ENCODE measurements around the gene ITGA1.

The ITGA1 gene

GRCh38 chr5:52773342-52773741 is 14.4 kb upstream of the ITGA1 start:
- no peak for DNase-seq

GRCh38 chr5:52774005-52774410 is 13.7 kb upstream of the ITGA1 start:
- no peak for DNase-seq

- DNase-seq = no peak
Observed at GRCh38 chr5:52776116-52776515, 11.6 kb upstream of the ITGA1 start.

GRCh38 chr5:52777186-52777585 is 10.5 kb upstream of the ITGA1 start:
- no peak for DNase-seq

- DNase-seq = no peak
Observed at GRCh38 chr5:52778781-52779180, 8.9 kb upstream of the ITGA1 start.

GRCh38 chr5:52779213-52779612 is 8.5 kb upstream of the ITGA1 start:
- DNase-seq = no peak

- no peak for DNase-seq
Observed at GRCh38 chr5:52783226-52783959, 4.3 kb upstream of the ITGA1 start.

- no peak for DNase-seq
Observed at GRCh38 chr5:52784737-52785136, 3.0 kb upstream of the ITGA1 start.

GRCh38 chr5:52786391-52786790 is 1.3 kb upstream of the ITGA1 start:
- DNase-seq = no peak

GRCh38 chr5:52786949-52787599 is 642 bp upstream of the ITGA1 start:
- DNase-seq = no peak

- DNase-seq = no peak
Observed at GRCh38 chr5:52788505-52788821, 747 bp downstream of the ITGA1 start.

- DNase-seq = no peak
Observed at GRCh38 chr5:52789378-52789777, 1.7 kb downstream of the ITGA1 start.

- no peak for DNase-seq
Observed at GRCh38 chr5:52789851-52790250, 2.1 kb downstream of the ITGA1 start.

GRCh38 chr5:52791366-52791765 is 3.6 kb downstream of the ITGA1 start:
- no peak for DNase-seq

GRCh38 chr5:52794519-52794918 is 6.8 kb downstream of the ITGA1 start:
- DNase-seq = no peak

GRCh38 chr5:52796031-52796430 is 8.3 kb downstream of the ITGA1 start:
- DNase-seq = no peak

GRCh38 chr5:52796516-52797103 is 8.9 kb downstream of the ITGA1 start:
- no peak for DNase-seq

- no peak for DNase-seq
Observed at GRCh38 chr5:52798938-52799337, 11.2 kb downstream of the ITGA1 start.

- DNase-seq = no peak
Observed at GRCh38 chr5:52799358-52799982, 11.8 kb downstream of the ITGA1 start.

- DNase-seq = peak; percentile 85
Observed at GRCh38 chr5:52799983-52800393, 12.3 kb downstream of the ITGA1 start.

GRCh38 chr5:52800394-52801213 is 12.9 kb downstream of the ITGA1 start:
- peak; percentile 21 for DNase-seq

GRCh38 chr5:52801329-52801728 is 13.6 kb downstream of the ITGA1 start:
- no peak for DNase-seq

All from NCI-H1092 treated with DMSO at 0.1 percent for 48 hours (cell line).